HepG2 (cell line): ENCODE results near the gene NEURL1. TPM values are rescaled to one million over a fixed set of nuclear protein-coding genes. Genes with fewer than 3 reads are reported as not detected.
"Not testable (repeated sequence)": the region's sequence is repeated elsewhere in the genome, so short reads cannot be mapped to it uniquely, and the experiment has no call there.

Experiments used
- ATAC-seq: fragments of 200-7000 bp; cut with Tn5 transposase; 3 replicates; pipeline ENCODE4 v1.9.1; 2020; ENCODE audit warnings: mild to moderate bottlenecking, moderate library complexity
- BruUV-seq: library from RNA; stranded (reverse); fragments of 400-500 nt; replicated peaks from 2 replicates; lab custom pipeline; 2021; lab: Mats Ljungman, UMichigan
- CTCF ChIA-PET: fragments of 300-600 bp; formaldehyde crosslinking; extraction: SDS; loops from one replicate; lab custom pipeline; 2021; ENCODE audit warnings: low total read pairs, inconsistent platforms, low intra/inter-chr PET ratio; lab: Yijun Ruan, JAX
- POLR2A ChIA-PET: fragments of 350-600 bp; sonication (Branson Sonifier 250); formaldehyde crosslinking; loops from one replicate; lab custom pipeline; 2020; ENCODE audit warnings: antibody characterized with exemption, inconsistent platforms; lab: Yijun Ruan, JAX
- DNase-seq: peaks from one replicate; pipeline ENCODE4 v3.0.0-alpha.2; 2015; ENCODE audit warnings: low spot score
- FAIRE-seq: peaks from 3 replicates; lab custom pipeline; 2011; peaks lifted over from hg19 to GRCh38; lab: Jason Lieb, UNC
- H2AFZ ChIP-seq: one replicate; pipeline ENCODE4 v1.6.1; 2011; ENCODE audit warnings: low read length, inconsistent platforms
- H3K27ac ChIP-seq: fragments of 300-600 bp; 3 replicates; pipeline ENCODE4 v1.8.0; 2011; ENCODE audit warnings: mixed run types, mild to moderate bottlenecking, mixed read lengths, low read length, inconsistent platforms; ENCODE audit not compliant: insufficient read depth; ENCODE audit errors: extremely low read length
- H3K27me3 ChIP-seq, 2 experiments: fragments of 200-600 bp in 1 of 2; 2 replicates in 1 of 2; 3 replicates in 1 of 2; pipeline versions ENCODE4 v1.6.0 to v1.8.0; 2011; ENCODE audit warnings: low read length in 2 of 2, mild to moderate bottlenecking in 2 of 2, moderate library complexity in 2 of 2, inconsistent platforms in 1 of 2; ENCODE audit not compliant: insufficient read depth in 2 of 2, control insufficient read depth in 1 of 2
- H3K36me3 ChIP-seq, 2 experiments: fragments of 200-600 bp in 1 of 2; replicated peaks in 1 of 2; 2 replicates in 1 of 2; 3 replicates in 1 of 2; pipeline versions ENCODE4 v1.5.1 to v1.8.0; 2011; ENCODE audit warnings: low read length in 2 of 2, inconsistent platforms in 1 of 2; ENCODE audit not compliant: insufficient read depth in 2 of 2, control insufficient read depth in 1 of 2
- H3K4me1 ChIP-seq: 2 replicates; pipeline ENCODE4 v1.5.1; 2012; ENCODE audit warnings: low read length, inconsistent platforms; ENCODE audit not compliant: insufficient read depth
- H3K4me2 ChIP-seq: 2 replicates; pipeline ENCODE4 v1.6.0; 2011; ENCODE audit warnings: low read depth, low read length, inconsistent platforms
- H3K4me3 ChIP-seq, 3 experiments: fragments of 200-600 bp in 1 of 3; sonication (generic), shearing (Covaris generic) in 1 of 3; replicated peaks in 1 of 3; 2 replicates each; pipeline ENCODE4 v1.5.1; 2011 to 2016; ENCODE audit warnings: low read length in 3 of 3, inconsistent platforms in 2 of 3, low read depth in 2 of 3, mild to moderate bottlenecking in 2 of 3, control low read depth in 1 of 3, mixed read lengths in 1 of 3; ENCODE audit not compliant: insufficient read depth in 1 of 3
- H3K79me2 ChIP-seq: one replicate; pipeline ENCODE4 v1.6.1; 2011; ENCODE audit warnings: low read length, inconsistent platforms; ENCODE audit not compliant: insufficient read depth
- H3K9ac ChIP-seq: 2 replicates; pipeline ENCODE4 v1.6.0; 2011; ENCODE audit warnings: mild to moderate bottlenecking, low read depth, low read length, inconsistent platforms; ENCODE audit not compliant: insufficient read depth
- H3K9me3 ChIP-seq: 2 replicates; pipeline ENCODE4 v1.5.1; 2012; ENCODE audit warnings: mild to moderate bottlenecking, low read length
- H4K20me1 ChIP-seq: 2 replicates; pipeline ENCODE4 v1.6.0; 2011; ENCODE audit warnings: inconsistent platforms, mild to moderate bottlenecking, low read length, moderate library complexity; ENCODE audit not compliant: insufficient read depth
- CSRNP2 ChIP-seq: sonication (generic); formaldehyde crosslinking; conservative IDR thresholded peaks from 2 replicates; pipeline ENCODE4 v1.8.0; 2022; ENCODE audit warnings: low read depth, missing genetic modification reagents
- KDM4B ChIP-seq: sonication (generic); formaldehyde crosslinking; IDR thresholded peaks from 2 replicates; pipeline ENCODE4 v1.4.0; 2020; ENCODE audit warnings: missing genetic modification reagents
- KLF6 ChIP-seq: IDR thresholded peaks from 2 replicates; pipeline ENCODE4 v1.8.0; 2016; ENCODE audit warnings: missing biosample characterization, missing genetic modification reagents
- ZNF615 ChIP-seq: sonication (generic); formaldehyde crosslinking; IDR thresholded peaks from 2 replicates; pipeline ENCODE4 v1.5.0; 2020; ENCODE audit warnings: mild to moderate bottlenecking, missing genetic modification reagents, borderline replicate concordance
- WGBS: methylation state at CpG from one replicate; pipeline ENCODE4 v1.1.6; 2017; ENCODE audit warnings: low lambda C conversion rate; 5-methylcytosine and 5-hydroxymethylcytosine counted together
- in situ Hi-C: cut with HindIII; loops from 2 replicates; pipeline ENCODE4 v1.10.0; 2017; ENCODE audit warnings: low pct_unique_long_range_greater_than_20kb; ENCODE audit not compliant: extremely low pct_ligation_motif_present
- intact Hi-C: fragments of 100-400 bp; cut with micrococcal nuclease; formaldehyde crosslinking; loops from one replicate; pipeline ENCODE4 v1.10.0; 2022; ENCODE audit not compliant: unreplicated experiment
- polyA plus RNA-seq, 8 experiments: library from polyadenylated mRNA; depleted of rRNA in 3 of 8; stranded (reverse) in 7 of 8; unstranded in 1 of 8; fragments of >200 nt; fragmentation: Illumina TruSeq in 4 of 8; extraction: Trizol in 4 of 8; gene quantifications; 2 replicates each; pipeline versions ENCODE4 v1.2.1 to v1.2.3, GENCODE V29; 2011 to 2016; ENCODE audit warnings: low read depth in 4 of 8, missing spikeins in 1 of 8, mixed read lengths in 1 of 8; ENCODE audit not compliant: insufficient read depth in 1 of 8
- total RNA-seq, 5 experiments: library from RNA; depleted of rRNA; stranded (reverse); fragments of >200 nt; fragmentation: Illumina TruSeq; extraction: Trizol; gene quantifications; 2 replicates each; pipeline ENCODE4 v1.2.3, GENCODE V29; 2016; ENCODE audit warnings: low read depth in 1 of 5

Gene NEURL1
- total and polyA plus RNA-seq, 2 of the 13 experiments (the other 11 are each of a cell fraction or from before 2014, with no cell fraction given): not detected

GRCh38 chr10:103502849-103503660 lies 9.6 kb downstream of the NEURL1 start:
- Histone ChIP-seq H3K9ac (no peak overlapping the region), H3K4me3 (no peak overlapping the region), H4K20me1 (no peaks in the 10 kb centered on the region), H3K4me1 (peaks cover 12% of the 10 kb centered on the region), H3K36me3 (no peaks in the 10 kb centered on the region), H3K9me3 (no peaks in the 10 kb centered on the region), H2AFZ (no peak overlapping the region), H3K27me3 (peaks cover 4 to 62% of the 10 kb centered on the region in 2 experiments; a peak in 3 of 5 replicates), H3K4me2 (no peak overlapping the region), H3K27ac (no peak overlapping the region), H3K79me2 (no peaks in the 10 kb centered on the region)
- ChIA-PET POLR2A (no interaction called here), CTCF (no interaction called here)
- ATAC-seq: no peak
- no peak for FAIRE-seq
- intact Hi-C loops: no loop called here
- no TSS peak for BruUV-seq
- DNase-seq: no peak
- in situ Hi-C loops: no loop called here
- TF ChIP-seq CSRNP2 (CRISPR knock-in tag): no peak
- no peak for TF ChIP-seq KDM4B (CRISPR knock-in tag)
- TF ChIP-seq ZNF615 (CRISPR knock-in tag): no peak
- no peak for TF ChIP-seq KLF6
- 52% methylated on average over 7 of the region's 13 CpGs for WGBS

- FAIRE-seq, H3K9ac ChIP-seq, H3K79me2 ChIP-seq, H3K27ac ChIP-seq, POLR2A ChIA-PET, CTCF ChIA-PET, H3K4me3 ChIP-seq, intact Hi-C loops, in situ Hi-C loops, H4K20me1 ChIP-seq, H3K9me3 ChIP-seq, BruUV-seq, H3K36me3 ChIP-seq, H3K4me2 ChIP-seq, DNase-seq, H2AFZ ChIP-seq, ATAC-seq: not testable (repeated sequence)
- Histone ChIP-seq H3K4me1 (peaks cover 12% of the 10 kb centered on the region), H3K27me3 (peaks cover 4 to 66% of the 10 kb centered on the region in 2 experiments; a peak in 3 of 5 replicates)
- 54% methylated on average over 6 of the region's 6 CpGs for WGBS
Observed at GRCh38 chr10:103503777-103504176, 10.3 kb downstream of the NEURL1 start.
